HL-60/S4 treated with retinoic acid at 250 ng/mL for 4 days and 3 days (cell line): ENCODE results near the gene SELENOS.

Experiments used
- in situ Hi-C: fragments of 300-500 bp; cut with MboI; formaldehyde crosslinking; loops from 2 replicates; pipeline ENCODE4 v1.7.0; 2022; ENCODE audit warnings: low sequenced_read_pairs

SELENOS gene

GRCh38 chr15:101254157-101255050, 22.9 kb downstream of the SELENOS start:
- in situ Hi-C loops = loop anchor here (25.0 kb wide), 2 partner anchors 342 to 617 kb away; partner anchors contain the start of gene LRRK1

GRCh38 chr15:101252836-101253235, 24.4 kb downstream of the SELENOS start:
- in situ Hi-C loops = loop anchor here (25.0 kb wide), 2 partner anchors 341 to 616 kb away; partner anchors contain the start of gene LRRK1

GRCh38 chr15:101251830-101252820, 25.2 kb downstream of the SELENOS start, which contains the start of gene CHSY1:
CHSY1 (minus strand) TSS chr15:101252048; CDS start chr15:101251456, 592 bp downstream.
- in situ Hi-C loops = loop anchor here (25.0 kb wide), 2 partner anchors 340 to 615 kb away; partner anchors contain the start of gene LRRK1

GRCh38 chr15:101250873-101251829, 26.1 kb downstream of the SELENOS start:
- in situ Hi-C loops = loop anchor here (25.0 kb wide), 2 partner anchors 339 to 614 kb away; partner anchors contain the start of gene LRRK1

- in situ Hi-C loops = loop anchor here (25.0 kb wide), 2 partner anchors 338 to 613 kb away; partner anchors contain the start of gene LRRK1
Observed at GRCh38 chr15:101250341-101250831, 26.9 kb downstream of the SELENOS start.

- in situ Hi-C loops = no loop called here
Observed at GRCh38 chr15:101248274-101248673, 29.0 kb downstream of the SELENOS start.

- in situ Hi-C loops = no loop called here
Observed at GRCh38 chr15:101246824-101247745, 30.2 kb downstream of the SELENOS start.

- in situ Hi-C loops = no loop called here
Observed at GRCh38 chr15:101246391-101246790, 30.9 kb downstream of the SELENOS start.

- in situ Hi-C loops = no loop called here
Observed at GRCh38 chr15:101244889-101245668, 32.2 kb downstream of the SELENOS start.

GRCh38 chr15:101244036-101244781, 33.1 kb downstream of the SELENOS start:
- in situ Hi-C loops = no loop called here

- in situ Hi-C loops = no loop called here
Observed at GRCh38 chr15:101243420-101243819, 33.9 kb downstream of the SELENOS start.

GRCh38 chr15:101242999-101243336, 34.3 kb downstream of the SELENOS start:
- in situ Hi-C loops = no loop called here

- in situ Hi-C loops = no loop called here
Observed at GRCh38 chr15:101242160-101242998, 34.9 kb downstream of the SELENOS start.

- in situ Hi-C loops = no loop called here
Observed at GRCh38 chr15:101240358-101240757, 36.9 kb downstream of the SELENOS start.

GRCh38 chr15:101239724-101240136, 37.6 kb downstream of the SELENOS start:
- in situ Hi-C loops = no loop called here

GRCh38 chr15:101237251-101237650, 40.0 kb downstream of the SELENOS start:
- in situ Hi-C loops = no loop called here
